ENCODE measurements around the gene ROBO1.
A peak's percentile ranks its signal among the peaks of the same experiment; 100 is the strongest.

Gene ROBO1

GRCh38 chr3:78873641-78874040, 894.2 kb downstream of the ROBO1 start:
- DNase-seq (ENCODE audit: low read depth): no peak

GRCh38 chr3:78872195-78872594, 895.6 kb downstream of the ROBO1 start:
- no peak for DNase-seq (ENCODE audit: low read depth)

DNA sequence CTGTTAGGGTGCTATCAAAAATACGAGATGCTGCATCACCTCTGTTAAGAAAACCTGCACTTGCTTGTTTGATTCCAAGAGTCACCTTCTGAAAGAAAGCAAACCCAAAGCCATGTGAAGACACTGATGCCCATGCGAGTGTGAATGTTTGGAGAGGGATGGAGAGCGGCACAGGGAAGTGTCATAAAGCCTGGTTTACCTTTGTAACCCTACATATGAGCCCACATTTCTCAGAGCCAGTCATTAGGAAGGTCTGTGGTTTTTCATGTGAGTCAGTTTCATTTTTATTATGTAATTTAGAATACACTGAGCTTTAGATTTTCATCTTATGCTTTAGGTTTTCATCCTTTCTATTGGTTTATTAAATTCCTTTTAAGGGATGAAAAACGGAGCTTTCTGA, 896.8 kb downstream of the ROBO1 start:
- DNase-seq (ENCODE audit: low read depth): no peak

GRCh38 chr3:78870484-78870883, 897.3 kb downstream of the ROBO1 start:
- no peak for DNase-seq (ENCODE audit: low read depth)

- no peak for DNase-seq (ENCODE audit: low read depth)
These were observed 899.2 kb downstream of the ROBO1 start for GRCh38 chr3:78868570-78868969.

DNA sequence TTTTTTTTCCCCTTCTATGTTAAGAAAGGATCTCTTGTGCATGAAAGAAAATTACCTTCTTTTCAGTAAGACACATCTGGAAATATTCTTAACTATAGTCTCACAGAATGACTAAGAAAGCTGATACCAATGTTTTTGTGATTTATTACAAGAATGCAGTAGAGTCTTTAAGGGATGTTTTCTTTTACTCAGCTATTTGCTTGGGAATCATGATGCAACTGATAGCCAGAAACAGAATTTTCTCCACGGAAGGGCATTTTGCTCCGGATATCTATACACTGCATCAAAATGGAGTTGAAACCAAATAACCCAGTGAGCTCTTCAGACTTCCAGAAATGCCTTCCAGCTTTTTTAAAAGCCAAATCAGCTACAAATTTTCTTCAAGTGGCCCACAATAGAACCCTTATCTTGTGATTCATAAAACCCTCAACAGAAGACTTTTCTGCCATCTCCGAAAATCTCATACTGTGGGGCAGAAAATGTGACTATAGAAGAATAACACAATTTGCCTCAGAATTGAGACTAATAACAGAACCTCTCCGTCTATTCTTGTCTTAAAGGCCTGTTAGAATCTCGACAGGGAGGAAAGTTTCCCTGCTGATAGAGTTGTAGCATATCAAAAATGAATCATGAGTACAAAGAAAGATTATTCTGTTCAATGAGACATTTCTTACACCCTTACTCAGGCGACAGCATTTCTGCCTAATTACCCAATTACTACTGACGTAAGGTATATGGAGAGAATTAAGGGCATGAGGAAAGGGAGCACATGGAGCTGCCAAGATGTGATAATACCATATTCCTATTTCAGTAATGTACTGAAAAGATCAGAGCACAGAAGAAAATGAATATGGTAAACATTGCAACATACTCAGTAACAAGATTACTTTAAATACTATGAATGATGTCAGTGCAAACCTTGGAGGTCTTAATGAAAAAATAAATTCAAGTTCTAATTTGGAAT, 900.1 kb downstream of the ROBO1 start:
- peak; percentile 55 for DNase-seq (ENCODE audit: low read depth)

- no peak for DNase-seq (ENCODE audit: low read depth)
These were observed 904.2 kb downstream of the ROBO1 start for GRCh38 chr3:78863306-78864203.

DNA sequence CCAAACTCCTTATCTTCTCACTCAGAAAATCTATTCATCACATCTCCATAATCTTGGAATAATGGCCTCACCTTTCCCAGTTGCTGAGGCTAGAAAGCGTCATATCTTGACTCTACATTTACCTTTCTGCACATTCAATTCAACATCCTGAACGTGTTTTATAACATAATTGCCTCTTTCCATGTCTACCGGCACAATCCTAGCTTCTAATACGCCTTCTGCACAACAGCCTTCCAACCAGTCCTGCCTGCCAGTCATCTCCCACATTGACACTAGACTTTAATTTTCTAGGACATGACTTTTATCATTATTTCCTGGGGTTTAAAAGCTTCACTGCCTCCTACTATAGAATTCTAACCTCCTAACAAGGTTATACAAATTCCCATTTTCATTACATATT, 906.6 kb downstream of the ROBO1 start:
- DNase-seq (ENCODE audit: low read depth): no peak

DNA sequence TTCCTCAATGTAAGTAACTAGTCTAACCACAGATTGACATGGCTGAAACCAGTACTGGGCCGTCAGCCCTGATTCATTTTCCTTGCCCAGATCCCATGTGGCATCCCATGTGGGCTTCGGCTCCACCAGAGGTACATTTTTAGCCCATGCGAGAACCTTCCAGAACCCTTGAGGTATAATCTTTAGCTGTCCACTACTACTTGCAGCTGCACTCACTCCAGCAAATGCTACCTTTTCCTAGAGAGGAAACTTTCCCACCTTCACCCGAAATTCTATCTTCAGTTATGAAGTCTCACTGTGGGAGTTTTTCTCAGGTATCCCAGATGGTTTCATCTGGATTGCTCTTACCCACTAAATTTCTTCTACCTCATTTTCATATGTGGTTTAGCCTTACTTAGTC, 907.2 kb downstream of the ROBO1 start:
- no peak for DNase-seq (ENCODE audit: low read depth)

DNA sequence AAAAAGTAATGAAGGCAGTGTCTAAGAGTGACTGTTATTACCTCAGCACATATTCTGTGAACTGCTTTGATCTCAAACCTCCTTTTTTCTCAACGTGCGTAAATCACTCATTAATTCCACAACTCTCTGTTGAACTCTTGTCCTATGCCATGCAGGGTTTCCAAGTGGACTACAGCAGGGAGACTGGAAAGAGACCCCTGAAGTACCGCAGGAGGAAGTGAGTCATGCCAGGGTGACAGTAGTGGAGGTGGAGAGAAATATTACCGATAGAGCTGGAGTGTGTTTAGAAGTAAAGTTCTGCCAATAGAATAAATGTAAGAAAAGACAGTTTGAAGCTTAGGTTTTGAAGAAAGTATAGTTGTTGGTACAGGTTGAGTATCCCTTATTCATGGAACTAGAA, 908.9 kb downstream of the ROBO1 start:
- no peak for DNase-seq (ENCODE audit: low read depth)

DNA sequence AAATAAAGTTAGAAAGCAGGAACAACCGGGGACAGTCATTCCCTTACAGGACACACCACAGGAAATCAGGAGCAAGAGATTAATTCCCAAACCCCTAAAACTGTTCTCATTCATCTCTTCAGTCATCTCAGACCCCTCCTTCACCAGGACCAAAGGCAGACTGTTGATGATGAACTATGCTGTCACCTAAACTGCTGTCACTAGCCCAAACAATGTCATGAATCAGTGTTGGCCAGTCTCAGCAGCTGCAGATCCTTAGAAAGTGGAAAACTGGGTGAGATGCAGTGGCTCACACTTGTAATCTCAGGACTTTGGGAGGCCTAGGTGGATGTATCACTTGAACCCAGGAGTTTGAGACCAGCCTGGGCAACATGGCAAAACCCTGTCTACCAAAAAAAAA, 909.6 kb downstream of the ROBO1 start:
- DNase-seq (ENCODE audit: low read depth): no peak

GRCh38 chr3:78857494-78858111, 910.2 kb downstream of the ROBO1 start:
- no peak for DNase-seq (ENCODE audit: low read depth)

GRCh38 chr3:78856164-78856563, 911.6 kb downstream of the ROBO1 start:
- no peak for DNase-seq (ENCODE audit: low read depth)

DNA sequence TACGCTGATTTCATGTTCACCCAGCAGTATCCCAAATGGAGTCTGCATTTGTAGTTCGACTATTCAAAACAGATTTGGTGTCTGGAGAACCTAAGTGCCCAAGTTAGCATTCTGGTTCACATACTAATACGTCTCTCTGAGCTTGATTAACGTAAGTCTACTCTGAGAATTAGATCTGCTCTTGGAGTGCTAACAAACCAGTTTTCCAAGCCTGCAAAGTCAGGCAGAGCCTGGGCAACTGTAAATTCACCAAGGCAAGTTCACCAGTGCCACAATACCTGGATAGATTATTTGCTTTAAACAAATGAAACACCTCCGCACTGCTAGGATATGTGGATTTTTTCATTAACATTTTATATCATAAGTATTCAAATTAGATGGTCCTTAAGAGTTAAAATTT, 912.6 kb downstream of the ROBO1 start:
- no peak for DNase-seq (ENCODE audit: low read depth)

- no peak for DNase-seq (ENCODE audit: low read depth)
These were observed 919.2 kb downstream of the ROBO1 start for GRCh38 chr3:78848392-78849288.

DNA sequence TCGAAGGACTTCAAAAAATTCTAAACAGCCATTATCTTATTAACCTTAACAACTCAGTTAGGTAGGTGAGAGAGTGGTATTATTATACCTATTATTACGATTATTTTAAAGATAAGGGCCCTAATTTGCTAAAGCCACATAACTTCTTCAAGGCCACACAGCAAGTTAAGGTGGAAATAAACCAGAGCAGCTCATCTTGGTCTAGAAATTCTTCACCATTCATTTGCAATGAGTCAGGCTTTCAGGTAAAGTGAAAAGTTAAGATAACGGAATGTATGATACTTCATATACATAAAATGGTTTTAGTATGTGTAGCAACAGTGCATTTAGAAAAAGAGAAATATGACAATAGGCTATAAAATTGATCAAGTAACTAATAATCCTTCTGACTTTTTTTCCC, 920.2 kb downstream of the ROBO1 start:
- no peak for DNase-seq (ENCODE audit: low read depth)

- no peak for DNase-seq (ENCODE audit: low read depth)
These were observed 920.6 kb downstream of the ROBO1 start for GRCh38 chr3:78847203-78847602.

- no peak for DNase-seq (ENCODE audit: low read depth)
These were observed 921.1 kb downstream of the ROBO1 start for GRCh38 chr3:78846718-78847117.

DNA sequence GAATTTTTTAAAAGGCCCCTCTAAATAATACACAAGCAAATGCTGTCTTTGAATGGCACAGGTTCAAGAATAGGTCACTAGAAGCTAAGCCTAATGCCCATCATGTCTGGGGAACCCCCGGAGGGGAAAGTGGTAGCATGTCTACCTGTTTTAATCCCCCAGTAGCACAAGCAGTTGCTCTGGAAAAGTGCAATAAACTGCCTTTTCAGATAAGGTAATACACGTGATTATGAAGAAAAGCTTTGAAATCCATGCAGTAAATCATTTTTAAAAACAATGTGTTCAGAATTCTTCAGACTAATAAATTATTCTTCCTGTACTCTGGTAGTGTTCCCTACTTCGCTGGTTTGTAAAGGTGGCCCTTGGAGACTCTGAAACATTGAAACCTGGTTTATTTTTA, 922.2 kb downstream of the ROBO1 start:
- no peak for DNase-seq (ENCODE audit: low read depth)

- no peak for DNase-seq (ENCODE audit: low read depth)
These were observed 923.5 kb downstream of the ROBO1 start for GRCh38 chr3:78844307-78844706.

DNA sequence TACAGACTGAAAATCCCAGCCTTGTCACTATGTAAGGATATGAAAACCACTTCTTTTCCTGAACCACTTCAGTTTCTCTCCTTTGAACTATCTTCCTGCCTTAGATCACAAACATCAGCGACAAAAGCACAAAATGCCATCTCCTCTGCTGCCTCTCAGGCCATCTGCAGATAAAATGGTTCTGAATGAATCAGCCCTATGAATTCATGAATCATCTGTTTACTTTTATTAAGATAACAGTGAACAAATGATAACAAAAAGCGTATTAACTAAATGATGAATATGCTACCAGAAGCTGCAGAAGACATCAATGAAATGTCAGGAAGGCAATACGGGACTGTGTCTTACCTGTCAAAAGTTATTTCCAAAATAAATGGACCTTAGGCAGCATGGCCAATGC, 928.1 kb downstream of the ROBO1 start:
- no peak for DNase-seq (ENCODE audit: low read depth)

Measured in fibroblast of the conjunctiva (primary cell).